Cardiac atrium fibroblast (primary cell): ENCODE data around the gene PPP1R18. TPM values are rescaled to one million over a fixed set of nuclear protein-coding genes. Genes with fewer than 3 reads are reported as not detected.

Source experiments
- total RNA-seq: library from RNA; depleted of rRNA; stranded (reverse); fragments of >200 nt; gene quantifications from 2 replicates; pipeline ENCODE4 v1.2.3, GENCODE V29; 2015

Gene PPP1R18, protein sequence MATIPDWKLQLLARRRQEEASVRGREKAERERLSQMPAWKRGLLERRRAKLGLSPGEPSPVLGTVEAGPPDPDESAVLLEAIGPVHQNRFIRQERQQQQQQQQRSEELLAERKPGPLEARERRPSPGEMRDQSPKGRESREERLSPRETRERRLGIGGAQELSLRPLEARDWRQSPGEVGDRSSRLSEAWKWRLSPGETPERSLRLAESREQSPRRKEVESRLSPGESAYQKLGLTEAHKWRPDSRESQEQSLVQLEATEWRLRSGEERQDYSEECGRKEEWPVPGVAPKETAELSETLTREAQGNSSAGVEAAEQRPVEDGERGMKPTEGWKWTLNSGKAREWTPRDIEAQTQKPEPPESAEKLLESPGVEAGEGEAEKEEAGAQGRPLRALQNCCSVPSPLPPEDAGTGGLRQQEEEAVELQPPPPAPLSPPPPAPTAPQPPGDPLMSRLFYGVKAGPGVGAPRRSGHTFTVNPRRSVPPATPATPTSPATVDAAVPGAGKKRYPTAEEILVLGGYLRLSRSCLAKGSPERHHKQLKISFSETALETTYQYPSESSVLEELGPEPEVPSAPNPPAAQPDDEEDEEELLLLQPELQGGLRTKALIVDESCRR
- total RNA-seq = 56.3 and 76.8 TPM in 2 replicates

DNA sequence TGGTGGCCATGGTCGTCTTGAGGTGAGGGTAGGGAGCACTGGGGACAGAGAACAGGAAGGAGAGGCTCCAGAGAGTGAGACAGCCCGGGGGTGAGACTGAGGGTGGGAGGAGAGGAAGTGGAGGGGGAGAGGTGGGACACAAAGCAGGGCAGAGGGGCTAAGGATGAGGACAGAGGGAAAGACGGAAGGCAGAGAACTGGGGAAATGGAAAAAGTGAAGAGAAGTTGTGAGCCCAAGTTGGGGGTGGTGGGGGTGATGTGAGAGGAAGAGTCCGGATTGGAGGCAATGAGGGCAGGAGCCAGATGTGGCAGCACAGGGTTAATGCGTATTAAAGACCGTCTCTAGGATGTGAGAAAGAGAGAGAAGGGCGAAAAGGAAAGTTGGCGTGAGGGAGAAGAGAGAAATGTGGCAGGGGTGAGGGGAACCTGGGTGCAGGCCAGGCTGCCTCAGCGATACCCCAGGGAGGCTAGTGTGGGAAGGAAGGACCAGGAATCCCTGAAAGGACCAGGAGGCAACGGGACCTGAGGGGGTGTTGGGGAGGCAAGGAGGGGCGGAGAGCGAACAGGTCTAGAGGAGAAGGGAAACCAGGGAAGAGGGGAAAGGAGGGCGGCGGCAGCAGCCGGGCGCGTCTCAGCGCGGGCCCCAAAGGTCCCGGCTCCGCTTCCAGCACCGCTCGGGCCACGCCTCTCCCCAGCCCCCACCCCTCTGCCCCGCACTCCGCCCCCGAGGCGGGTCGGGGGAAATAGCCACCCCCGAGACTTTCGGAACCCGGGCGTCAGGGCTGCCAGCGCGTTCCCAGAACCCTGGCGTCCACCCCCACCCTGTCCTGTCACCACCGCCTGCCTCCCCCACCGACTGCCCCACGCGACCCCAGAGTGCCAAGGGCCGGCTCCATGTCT is at the start of gene PPP1R18:
Gene PPP1R18 (minus strand): TSS at position 637 of the 899 bp plus-strand sequence. CDS start 627 bp downstream, at position 10.

GRCh38 chr6:30719791-30720737 is 33.6 kb upstream of the PPP1R18 start, which contains the start of gene TUBB:
TUBB (plus strand) TSS chr6:30720352; CDS start chr6:30720507, 155 bp downstream.

GRCh38 chr6:30717129-30717844 is 30.8 kb upstream of the PPP1R18 start, which contains the start of gene MDC1:
MDC1 (minus strand) TSS chr6:30717281; CDS start chr6:30715175, 2,106 bp downstream.

DNA sequence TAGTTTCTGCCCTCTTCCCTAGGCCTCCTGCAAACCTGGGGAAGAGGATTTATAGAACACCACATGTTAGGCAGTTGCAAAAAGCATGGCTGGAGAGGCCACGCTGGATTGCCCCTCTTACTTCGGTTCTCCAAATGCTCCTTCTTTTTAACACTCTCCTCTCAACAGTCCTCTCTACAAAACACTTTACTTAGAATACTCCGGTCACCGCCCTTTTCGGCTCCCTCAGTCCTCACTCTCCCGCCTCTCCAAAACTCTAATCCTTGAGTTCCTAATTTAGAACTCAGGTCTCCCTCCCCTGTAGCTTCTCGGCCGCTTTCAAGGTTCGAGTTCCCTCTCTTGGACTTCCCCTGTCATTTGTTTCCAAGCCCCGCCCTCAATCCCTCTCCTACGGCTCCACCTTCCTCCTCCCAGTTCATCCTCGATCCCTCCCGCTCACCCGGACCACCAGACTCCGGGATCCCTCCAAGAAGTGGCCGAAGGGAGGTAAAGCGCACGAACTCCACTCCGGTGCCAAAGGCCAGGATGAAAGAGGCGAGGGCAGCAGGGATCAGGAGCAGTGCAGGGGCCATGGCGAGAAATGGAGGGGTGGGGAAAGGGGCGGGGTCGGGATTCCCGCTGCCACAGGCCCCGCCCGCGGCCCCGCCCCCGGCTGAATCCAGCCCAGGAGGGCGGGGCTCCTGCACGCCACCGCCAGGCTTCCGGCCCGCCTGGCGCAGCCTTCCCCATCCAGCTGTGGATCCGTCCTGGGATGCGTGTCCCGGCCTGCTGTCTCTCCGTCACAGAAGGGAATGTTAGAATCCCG is 4.2 kb upstream of the PPP1R18 start, which contains the start of gene NRM:
Gene NRM (minus strand): TSS at position 582 of the 805 bp plus-strand sequence. CDS start 10 bp downstream, at position 572.

GRCh38 chr6:30672445-30673253 is 13.8 kb downstream of the PPP1R18 start, which contains the start of gene DHX16:
DHX16 (minus strand) TSS chr6:30673006; CDS start chr6:30672841, 165 bp downstream.

GRCh38 chr6:30646450-30647241 is 39.8 kb downstream of the PPP1R18 start, which contains the start of gene C6orf136:
C6orf136 (plus strand) TSS chr6:30647133; CDS start chr6:30647232, 99 bp downstream.

DNA sequence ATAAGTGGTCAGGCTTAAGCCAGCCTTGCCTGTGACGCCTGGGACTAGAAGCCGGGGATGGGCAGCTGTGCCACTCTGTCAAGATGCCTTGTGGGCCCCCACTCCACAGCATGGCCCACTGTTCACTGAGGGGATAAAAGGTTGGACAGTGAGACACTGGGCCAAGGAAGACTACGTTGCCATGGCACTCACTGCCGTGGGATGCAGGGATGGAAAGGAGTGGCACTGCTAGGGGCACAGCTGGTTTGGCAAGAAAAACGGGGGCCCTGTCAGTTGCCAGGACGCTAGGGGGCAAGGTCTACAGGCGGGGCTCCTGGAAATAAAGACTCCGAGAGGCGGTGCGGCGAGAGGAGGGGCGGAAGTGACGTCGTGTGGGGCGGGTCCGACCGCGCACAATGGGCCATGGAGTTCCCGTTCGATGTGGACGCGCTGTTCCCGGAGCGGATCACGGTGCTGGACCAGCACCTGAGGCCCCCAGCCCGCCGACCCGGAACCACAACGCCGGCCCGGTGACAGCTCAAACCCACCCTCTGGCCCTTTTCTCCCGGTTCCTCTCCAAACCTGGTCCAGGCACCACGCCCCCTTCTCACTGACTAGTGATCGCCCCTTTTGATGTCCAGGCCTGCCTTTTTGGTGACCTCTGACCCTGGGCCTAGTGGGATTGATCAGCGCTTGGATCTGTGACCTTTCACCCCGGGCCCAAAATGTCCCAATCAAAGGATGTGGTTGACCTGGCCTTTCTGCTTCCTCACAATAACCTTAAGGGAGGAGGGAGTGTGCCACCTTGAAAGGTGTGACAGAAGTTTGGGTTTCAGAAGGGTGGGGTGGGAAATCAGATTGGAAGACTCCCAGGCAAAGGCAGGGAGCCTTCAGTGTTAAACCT is 59.7 kb downstream of the PPP1R18 start, which contains the start of gene ATAT1:
Gene ATAT1 (plus strand): TSS at position 391 of the 883 bp plus-strand sequence.

Other genes starting within 250 kb of the PPP1R18 start
- gene HLA-E, start 197.1 kb downstream of the PPP1R18 start, total RNA-seq = 191 and 204 TPM in 2 replicates
- 17.9 and 35.5 TPM in 2 replicates for gene GNL1, start 130.2 kb downstream of the PPP1R18 start, total RNA-seq
- gene PRR3, start 129.3 kb downstream of the PPP1R18 start, total RNA-seq = 3.6 and 4.7 TPM in 2 replicates
- 29.2 and 32.1 TPM in 2 replicates for gene ABCF1, start 115.2 kb downstream of the PPP1R18 start, total RNA-seq
- gene PPP1R10, start 69.4 kb downstream of the PPP1R18 start, total RNA-seq = 20.9 and 27.9 TPM in 2 replicates
- gene MRPS18B, start 68.8 kb downstream of the PPP1R18 start, total RNA-seq = 32.7 and 36.8 TPM in 2 replicates
- 1.6 and 2.2 TPM in 2 replicates for gene ATAT1, start 59.8 kb downstream of the PPP1R18 start, total RNA-seq
- gene C6orf136, start 39.5 kb downstream of the PPP1R18 start, total RNA-seq = 3.2 and 5.1 TPM in 2 replicates
- gene DHX16, start 13.6 kb downstream of the PPP1R18 start, total RNA-seq = 24.0 and 29.4 TPM in 2 replicates
- 8.5 and 9.6 TPM in 2 replicates for gene NRM, start 4.3 kb upstream of the PPP1R18 start, total RNA-seq
- gene MDC1, start 30.6 kb upstream of the PPP1R18 start, total RNA-seq = 9.1 and 15.3 TPM in 2 replicates
- 519 and 546 TPM in 2 replicates for gene TUBB, start 33.7 kb upstream of the PPP1R18 start, total RNA-seq
- gene FLOT1, start 56.0 kb upstream of the PPP1R18 start, total RNA-seq = 91.0 and 118 TPM in 2 replicates
- gene IER3, start 57.9 kb upstream of the PPP1R18 start, total RNA-seq = 188 and 222 TPM in 2 replicates
- gene DDR1, start 197.9 kb upstream of the PPP1R18 start, total RNA-seq = 30.7 and 36.5 TPM in 2 replicates
- 7.6 and 13.2 TPM in 2 replicates for gene GTF2H4, start 221.6 kb upstream of the PPP1R18 start, total RNA-seq
- gene VARS2, start 227.6 kb upstream of the PPP1R18 start, total RNA-seq = 6.8 and 7.9 TPM in 2 replicates
- gene SFTA2, start 245.5 kb upstream of the PPP1R18 start, total RNA-seq = not detected in 2 replicates